WTC11 (cell line): ENCODE measurements around the gene PAPPA2. TPM values are rescaled to one million over a fixed set of nuclear protein-coding genes. Genes with fewer than 3 reads are reported as not detected.

Experiments
- ATAC-seq: fragments of 200-7000 bp; cut with Tn5 transposase; 2 replicates; pipeline ENCODE4 v1.10.0; 2021; ENCODE audit warnings: mild to moderate bottlenecking, moderate library complexity
- CTCF ChIA-PET: fragments of 300-600 bp; sonication (Branson Sonifier 250); formaldehyde crosslinking; loops from one replicate; lab custom pipeline; 2021; ENCODE audit warnings: antibody characterized with exemption; lab: Charles Lee
- POLR2A ChIA-PET: fragments of 350-600 bp; sonication (Branson Sonifier 250); formaldehyde crosslinking; loops from one replicate; lab custom pipeline; 2021; ENCODE audit warnings: antibody characterized with exemption; lab: Charles Lee
- DNase-seq: peaks from one replicate; pipeline ENCODE4 v3.0.0; 2021; ENCODE audit warnings: low spot score
- H3K27ac Mint-ChIP-seq: 2 replicates; pipeline ENCODE4 v1.8.0; 2021; ENCODE audit warnings: mixed read lengths
- H3K27me3 Mint-ChIP-seq: 2 replicates; pipeline ENCODE4 v1.8.0; 2021; ENCODE audit warnings: low read depth, mild to moderate bottlenecking, moderate library complexity, mixed read lengths
- H3K36me3 Mint-ChIP-seq: 2 replicates; pipeline ENCODE4 v1.8.0; 2021; ENCODE audit warnings: mixed read lengths
- H3K4me1 Mint-ChIP-seq: 2 replicates; pipeline ENCODE4 v1.8.0; 2022; ENCODE audit warnings: mixed read lengths
- H3K4me3 Mint-ChIP-seq: 2 replicates; pipeline ENCODE4 v1.8.0; 2021; ENCODE audit warnings: mild to moderate bottlenecking, moderate library complexity, mixed read lengths
- H3K9me3 Mint-ChIP-seq: 2 replicates; pipeline ENCODE4 v1.8.0; 2021; ENCODE audit warnings: mixed read lengths
- CREM ChIP-seq: sonication (generic); formaldehyde crosslinking; IDR thresholded peaks from 2 replicates; pipeline ENCODE4 v1.8.1; 2022; ENCODE audit warnings: mild to moderate bottlenecking, missing genetic modification reagents, moderate library complexity
- E2F4 ChIP-seq: sonication (generic); formaldehyde crosslinking; IDR thresholded peaks from 2 replicates; pipeline ENCODE4 v1.8.1; 2022; ENCODE audit warnings: low read depth, mild to moderate bottlenecking, moderate library complexity, missing genetic modification reagents, borderline replicate concordance
- ESRRA ChIP-seq: sonication (generic); formaldehyde crosslinking; IDR thresholded peaks from 2 replicates; pipeline ENCODE4 v1.8.1; 2022; ENCODE audit warnings: mild to moderate bottlenecking, missing genetic modification reagents, borderline replicate concordance
- FOXJ3 ChIP-seq: sonication (generic); formaldehyde crosslinking; IDR thresholded peaks from 2 replicates; pipeline ENCODE4 v1.9.0; 2021; ENCODE audit warnings: missing genetic modification reagents, mild to moderate bottlenecking, borderline replicate concordance
- MLX ChIP-seq: sonication (generic); formaldehyde crosslinking; IDR thresholded peaks from 2 replicates; pipeline ENCODE4 v1.8.1; 2023; ENCODE audit warnings: mild to moderate bottlenecking, missing genetic modification reagents, moderate library complexity
- MXD4 ChIP-seq: fragments of 250-450 bp; sonication (Bioruptor Pico); IDR thresholded peaks from 2 replicates; pipeline ENCODE4 v1.8.0; 2021; ENCODE audit warnings: mild to moderate bottlenecking, moderate library complexity, borderline replicate concordance
- RELA ChIP-seq: sonication (generic); formaldehyde crosslinking; IDR thresholded peaks from 2 replicates; pipeline ENCODE4 v1.8.1; 2022; ENCODE audit warnings: missing genetic modification reagents, mild to moderate bottlenecking, borderline replicate concordance
- SP1 ChIP-seq: sonication (generic); formaldehyde crosslinking; conservative IDR thresholded peaks from 2 replicates; pipeline ENCODE4 v1.8.1; 2022; ENCODE audit warnings: missing genetic modification reagents
- ZBTB43 ChIP-seq: sonication (generic); formaldehyde crosslinking; IDR thresholded peaks from 2 replicates; pipeline ENCODE4 v1.8.1; 2023; ENCODE audit warnings: mild to moderate bottlenecking, missing genetic modification reagents
- ZNF121 ChIP-seq: sonication (generic); formaldehyde crosslinking; IDR thresholded peaks from 2 replicates; pipeline ENCODE4 v1.8.0; 2023; ENCODE audit warnings: missing genetic modification reagents
- ZNF232 ChIP-seq: sonication (generic); formaldehyde crosslinking; IDR thresholded peaks from 2 replicates; pipeline ENCODE4 v1.8.0; 2022; ENCODE audit warnings: mild to moderate bottlenecking, missing genetic modification reagents
- ZNF416 ChIP-seq: fragments of 250-450 bp; sonication (Bioruptor Pico); IDR thresholded peaks from 2 replicates; pipeline ENCODE4 v1.9.0; 2021; ENCODE audit warnings: mild to moderate bottlenecking, inconsistent platforms
- ZNF423 ChIP-seq: fragments of 250-450 bp; sonication (Bioruptor Pico); IDR thresholded peaks from 2 replicates; pipeline ENCODE4 v2.1.2; 2022; ENCODE audit warnings: mild to moderate bottlenecking, moderate library complexity
- total RNA-seq: library from RNA; stranded (reverse); gene quantifications from 3 replicates; pipeline ENCODE4 v1.2.3, GENCODE V29; 2021
- TF ChIP-seq, protein P1 (sequence below): sonication (generic); formaldehyde crosslinking; IDR thresholded peaks from 2 replicates; pipeline ENCODE4 v1.8.0; 2022; ENCODE audit warnings: mild to moderate bottlenecking, missing genetic modification reagents
- TF ChIP-seq, protein P2 (sequence below): sonication (generic); formaldehyde crosslinking; IDR thresholded peaks from 2 replicates; pipeline ENCODE4 v1.8.0; 2022; ENCODE audit warnings: mild to moderate bottlenecking, missing genetic modification reagents
- TF ChIP-seq, protein P3 (sequence below): fragments of 200-600 bp; IDR thresholded peaks from 2 replicates; pipeline ENCODE4 v1.8.0; 2022; ENCODE audit warnings: antibody characterized with exemption

PAPPA2 gene
- total RNA-seq, 1 experiment from 2014 or later, result 0.74 TPM

GRCh38 chr1:176841238-176841637, 378.3 kb downstream of the PAPPA2 start:
- Mint-ChIP-seq H3K9me3 (no peaks in the 10 kb centered on the region), H3K4me3 (no peak overlapping the region), H3K27ac (no peak overlapping the region), H3K27me3 (no peaks in the 10 kb centered on the region)
- TF ChIP-seq CREM (no peak), ZNF423 (CRISPR knock-in tag) (no peak)
- TF ChIP-seq, all 79 proteins: peak for 0
- no peak for DNase-seq
- ATAC-seq, result no peak
- CTCF ChIA-PET, result interaction anchor here (1.6 to 2.9 kb wide), 2 partner anchors 149 to 281 kb away, joined by 8 to 9 read pairs; no protein-coding TSS in a partner anchor
- Mint-ChIP-seq H3K4me1 (peaks cover 22% of the 10 kb centered on the region), H3K36me3 (no peaks in the 10 kb centered on the region)
- POLR2A ChIA-PET, result no interaction called here

- Mint-ChIP-seq H3K4me1 (peaks cover 22% of the 10 kb centered on the region), H3K36me3 (no peaks in the 10 kb centered on the region), H3K9me3 (no peaks in the 10 kb centered on the region), H3K27me3 (no peaks in the 10 kb centered on the region), H3K4me3 (no peak overlapping the region), H3K27ac (no peak overlapping the region)
- peak; percentile 22 for DNase-seq
- ChIA-PET CTCF (interaction anchor here (2.9 kb wide), 1 partner anchor 283 kb away, joined by 9 read pairs; no protein-coding TSS in a partner anchor), POLR2A (no interaction called here)
- TF ChIP-seq, protein P1, sequence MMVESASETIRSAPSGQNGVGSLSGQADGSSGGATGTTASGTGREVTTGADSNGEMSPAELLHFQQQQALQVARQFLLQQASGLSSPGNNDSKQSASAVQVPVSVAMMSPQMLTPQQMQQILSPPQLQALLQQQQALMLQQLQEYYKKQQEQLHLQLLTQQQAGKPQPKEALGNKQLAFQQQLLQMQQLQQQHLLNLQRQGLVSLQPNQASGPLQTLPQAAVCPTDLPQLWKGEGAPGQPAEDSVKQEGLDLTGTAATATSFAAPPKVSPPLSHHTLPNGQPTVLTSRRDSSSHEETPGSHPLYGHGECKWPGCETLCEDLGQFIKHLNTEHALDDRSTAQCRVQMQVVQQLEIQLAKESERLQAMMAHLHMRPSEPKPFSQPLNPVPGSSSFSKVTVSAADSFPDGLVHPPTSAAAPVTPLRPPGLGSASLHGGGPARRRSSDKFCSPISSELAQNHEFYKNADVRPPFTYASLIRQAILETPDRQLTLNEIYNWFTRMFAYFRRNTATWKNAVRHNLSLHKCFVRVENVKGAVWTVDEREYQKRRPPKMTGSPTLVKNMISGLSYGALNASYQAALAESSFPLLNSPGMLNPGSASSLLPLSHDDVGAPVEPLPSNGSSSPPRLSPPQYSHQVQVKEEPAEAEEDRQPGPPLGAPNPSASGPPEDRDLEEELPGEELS, result no peak
- TF ChIP-seq ZNF121 (CRISPR knock-in tag) (no peak), FOXJ3 (CRISPR knock-in tag) (no peak), ZNF232 (CRISPR knock-in tag) (no peak), E2F4 (CRISPR knock-in tag) (no peak), MLX (no peak), MXD4 (no peak)
- TF ChIP-seq, protein P2, sequence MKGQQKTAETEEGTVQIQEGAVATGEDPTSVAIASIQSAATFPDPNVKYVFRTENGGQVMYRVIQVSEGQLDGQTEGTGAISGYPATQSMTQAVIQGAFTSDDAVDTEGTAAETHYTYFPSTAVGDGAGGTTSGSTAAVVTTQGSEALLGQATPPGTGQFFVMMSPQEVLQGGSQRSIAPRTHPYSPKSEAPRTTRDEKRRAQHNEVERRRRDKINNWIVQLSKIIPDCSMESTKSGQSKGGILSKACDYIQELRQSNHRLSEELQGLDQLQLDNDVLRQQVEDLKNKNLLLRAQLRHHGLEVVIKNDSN (CRISPR knock-in tag), result no peak
- TF ChIP-seq, protein P3, sequence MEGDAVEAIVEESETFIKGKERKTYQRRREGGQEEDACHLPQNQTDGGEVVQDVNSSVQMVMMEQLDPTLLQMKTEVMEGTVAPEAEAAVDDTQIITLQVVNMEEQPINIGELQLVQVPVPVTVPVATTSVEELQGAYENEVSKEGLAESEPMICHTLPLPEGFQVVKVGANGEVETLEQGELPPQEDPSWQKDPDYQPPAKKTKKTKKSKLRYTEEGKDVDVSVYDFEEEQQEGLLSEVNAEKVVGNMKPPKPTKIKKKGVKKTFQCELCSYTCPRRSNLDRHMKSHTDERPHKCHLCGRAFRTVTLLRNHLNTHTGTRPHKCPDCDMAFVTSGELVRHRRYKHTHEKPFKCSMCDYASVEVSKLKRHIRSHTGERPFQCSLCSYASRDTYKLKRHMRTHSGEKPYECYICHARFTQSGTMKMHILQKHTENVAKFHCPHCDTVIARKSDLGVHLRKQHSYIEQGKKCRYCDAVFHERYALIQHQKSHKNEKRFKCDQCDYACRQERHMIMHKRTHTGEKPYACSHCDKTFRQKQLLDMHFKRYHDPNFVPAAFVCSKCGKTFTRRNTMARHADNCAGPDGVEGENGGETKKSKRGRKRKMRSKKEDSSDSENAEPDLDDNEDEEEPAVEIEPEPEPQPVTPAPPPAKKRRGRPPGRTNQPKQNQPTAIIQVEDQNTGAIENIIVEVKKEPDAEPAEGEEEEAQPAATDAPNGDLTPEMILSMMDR, result peak; percentile 38; the same call in 1 of the 2 replicates
- peak; percentile 76 for ATAC-seq
Measured at GRCh38 chr1:176843352-176844297, 380.6 kb downstream of the PAPPA2 start.

DNA sequence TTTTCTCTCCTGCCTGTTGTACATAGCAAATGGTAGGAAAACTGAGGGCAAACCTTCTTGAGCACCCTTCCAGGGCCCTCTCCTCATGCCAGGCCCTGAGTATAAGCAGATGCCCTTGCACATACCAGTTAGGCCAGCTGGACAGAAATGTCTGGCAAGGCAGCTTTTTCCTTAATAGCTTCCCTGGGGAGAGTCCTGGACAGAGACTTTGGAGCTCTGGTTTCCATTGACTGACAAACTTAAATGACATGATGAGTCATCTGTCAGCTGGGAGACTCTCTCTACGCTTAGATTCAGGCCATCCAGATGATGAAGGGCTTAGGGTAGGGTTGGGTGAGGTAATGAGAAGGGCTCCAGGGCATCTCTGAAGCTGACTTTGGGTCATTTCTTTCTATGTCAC, 384.1 kb downstream of the PAPPA2 start:
- DNase-seq (no peak), ATAC-seq (no peak)
- H3K4me3 Mint-ChIP-seq, result no peak overlapping the region
- TF ChIP-seq ZBTB43 (CRISPR knock-in tag) (no peak), RELA (CRISPR knock-in tag) (no peak), SP1 (CRISPR knock-in tag) (no peak), ESRRA (no peak), ZNF416 (CRISPR knock-in tag) (no peak)
- ChIA-PET POLR2A (no interaction called here), CTCF (interaction anchor here (1.1 kb wide), 1 partner anchor 155 kb away, joined by 3 read pairs; no protein-coding TSS in a partner anchor)
- peaks cover 21% of the 10 kb centered on the region for H3K4me1 Mint-ChIP-seq
- H3K9me3 Mint-ChIP-seq, result no peaks in the 10 kb centered on the region
- no peak overlapping the region for H3K27ac Mint-ChIP-seq
- no peaks in the 10 kb centered on the region for H3K36me3 Mint-ChIP-seq
- no peaks in the 10 kb centered on the region; the same call in 1 of the 2 replicates for H3K27me3 Mint-ChIP-seq
